Neutrophil (primary cell): Measurements from ENCODE around the gene NPAS3.

Experiments used
- H3K27ac ChIP-seq: fragments of 200-600 bp; sonication (generic); 2 replicates; pipeline ENCODE4 v1.5.1; 2016; ENCODE audit warnings: mild to moderate bottlenecking, moderate library complexity
- H3K27me3 ChIP-seq: fragments of 200-600 bp; sonication (generic); 2 replicates; pipeline ENCODE4 v1.6.0; 2016; ENCODE audit warnings: mild to moderate bottlenecking
- H3K36me3 ChIP-seq: fragments of 200-600 bp; sonication (generic); 2 replicates; pipeline ENCODE4 v1.5.1; 2017
- H3K4me1 ChIP-seq, 2 experiments: fragments of 200-600 bp in 1 of 2; sonication (generic) in 1 of 2; 1 replicate in 1 of 2; 2 replicates in 1 of 2; pipeline versions ENCODE4 v1.5.1 to v1.6.1; 2013 to 2016; ENCODE audit warnings: low read depth in 1 of 2, low read length in 1 of 2, mild to moderate bottlenecking in 1 of 2, moderate library complexity in 1 of 2; ENCODE audit not compliant: control insufficient read depth in 1 of 2, insufficient read depth in 1 of 2
- H3K4me3 ChIP-seq, 2 experiments: fragments of 200-600 bp in 1 of 2; sonication (generic) in 1 of 2; 1 replicate in 1 of 2; 2 replicates in 1 of 2; pipeline ENCODE4 v1.5.1; 2013 to 2016; ENCODE audit warnings: low read depth in 1 of 2, low read length in 1 of 2, mild to moderate bottlenecking in 1 of 2, moderate library complexity in 1 of 2
- H3K9me3 ChIP-seq: fragments of 200-600 bp; sonication (generic); 2 replicates; pipeline ENCODE4 v1.5.1; 2016
- TF ChIP-seq, protein P1 (sequence below): fragments of 200-600 bp; sonication (generic); IDR thresholded peaks from 2 replicates; pipeline ENCODE4 v1.5.1; 2016; ENCODE audit warnings: antibody characterized with exemption

Gene NPAS3

DNA sequence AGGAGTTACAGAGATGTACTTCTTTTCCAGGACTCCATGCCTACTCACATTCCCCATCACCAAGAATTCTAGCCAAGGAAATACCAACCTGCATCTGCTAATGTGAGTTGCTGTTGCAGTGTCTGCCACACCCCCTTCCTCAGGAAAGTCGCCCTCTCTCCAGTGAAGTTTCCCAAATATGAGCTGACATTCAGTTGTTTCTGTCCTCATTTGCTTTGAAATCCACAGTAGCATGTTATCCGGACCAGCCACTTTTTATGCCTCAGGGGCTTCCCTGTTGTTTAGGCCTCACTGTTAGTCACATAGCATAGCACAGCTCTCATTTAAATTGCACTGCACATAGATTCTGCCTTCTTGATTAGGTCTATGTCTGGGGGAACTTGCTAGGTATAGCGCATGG lies 799.8 kb downstream of the NPAS3 start:
- no peak overlapping the region for H3K4me3 ChIP-seq
- H3K36me3 ChIP-seq = no peaks in the 10 kb centered on the region
- no peak overlapping the region for H3K27ac ChIP-seq
- H3K27me3 ChIP-seq = no peaks in the 10 kb centered on the region
- TF ChIP-seq, protein P1, sequence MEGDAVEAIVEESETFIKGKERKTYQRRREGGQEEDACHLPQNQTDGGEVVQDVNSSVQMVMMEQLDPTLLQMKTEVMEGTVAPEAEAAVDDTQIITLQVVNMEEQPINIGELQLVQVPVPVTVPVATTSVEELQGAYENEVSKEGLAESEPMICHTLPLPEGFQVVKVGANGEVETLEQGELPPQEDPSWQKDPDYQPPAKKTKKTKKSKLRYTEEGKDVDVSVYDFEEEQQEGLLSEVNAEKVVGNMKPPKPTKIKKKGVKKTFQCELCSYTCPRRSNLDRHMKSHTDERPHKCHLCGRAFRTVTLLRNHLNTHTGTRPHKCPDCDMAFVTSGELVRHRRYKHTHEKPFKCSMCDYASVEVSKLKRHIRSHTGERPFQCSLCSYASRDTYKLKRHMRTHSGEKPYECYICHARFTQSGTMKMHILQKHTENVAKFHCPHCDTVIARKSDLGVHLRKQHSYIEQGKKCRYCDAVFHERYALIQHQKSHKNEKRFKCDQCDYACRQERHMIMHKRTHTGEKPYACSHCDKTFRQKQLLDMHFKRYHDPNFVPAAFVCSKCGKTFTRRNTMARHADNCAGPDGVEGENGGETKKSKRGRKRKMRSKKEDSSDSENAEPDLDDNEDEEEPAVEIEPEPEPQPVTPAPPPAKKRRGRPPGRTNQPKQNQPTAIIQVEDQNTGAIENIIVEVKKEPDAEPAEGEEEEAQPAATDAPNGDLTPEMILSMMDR = no peak
- no peaks in the 10 kb centered on the region for H3K4me1 ChIP-seq
- no peaks in the 10 kb centered on the region for H3K9me3 ChIP-seq

DNA sequence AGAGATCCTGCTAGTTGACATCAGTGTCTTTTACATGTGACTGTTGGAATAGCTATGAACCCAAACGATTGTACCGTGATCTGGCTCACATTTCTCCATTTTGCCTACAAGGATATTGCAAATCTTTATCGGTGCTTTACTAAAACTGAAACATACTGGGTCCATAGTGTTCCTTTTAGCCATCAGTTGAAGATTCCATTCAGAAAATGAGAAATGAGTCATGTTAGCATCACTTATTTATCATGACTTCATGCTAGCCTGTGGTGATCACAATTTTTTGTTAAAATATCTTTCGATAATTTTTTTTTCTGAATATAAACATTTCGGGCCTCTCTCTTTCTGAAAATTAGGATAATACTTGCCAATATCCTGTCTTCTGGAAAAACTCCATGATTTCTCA lies 801.9 kb downstream of the NPAS3 start:
- Histone ChIP-seq H3K9me3 (no peaks in the 10 kb centered on the region), H3K4me1 (no peaks in the 10 kb centered on the region), H3K4me3 (no peak overlapping the region), H3K27me3 (no peaks in the 10 kb centered on the region), H3K36me3 (no peaks in the 10 kb centered on the region), H3K27ac (no peak overlapping the region)
- TF ChIP-seq, protein P1 = no peak

DNA sequence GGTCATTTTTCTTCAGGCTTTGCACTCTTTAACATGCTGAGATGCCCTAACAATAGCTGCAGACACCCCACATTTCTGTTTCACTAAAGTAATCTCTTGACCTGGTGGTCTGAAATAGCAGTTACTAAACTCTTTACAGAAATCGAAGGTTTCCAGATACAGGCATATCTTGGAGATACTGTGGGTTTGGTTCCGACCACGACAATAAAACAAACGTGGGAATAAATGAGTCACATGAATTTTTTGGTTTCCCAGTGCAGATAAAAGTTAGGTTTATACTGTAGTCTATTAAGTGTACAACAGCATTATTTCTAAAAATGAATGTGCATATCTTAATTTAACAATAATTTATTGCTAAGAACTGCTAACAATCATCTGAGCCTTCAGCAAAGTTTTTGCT lies 803.5 kb downstream of the NPAS3 start:
- H3K36me3 ChIP-seq = no peaks in the 10 kb centered on the region
- no peaks in the 10 kb centered on the region for H3K4me1 ChIP-seq
- no peak overlapping the region for H3K27ac ChIP-seq
- no peaks in the 10 kb centered on the region for H3K9me3 ChIP-seq
- H3K4me3 ChIP-seq = no peak overlapping the region
- no peaks in the 10 kb centered on the region for H3K27me3 ChIP-seq
- TF ChIP-seq, protein P1 = no peak

DNA sequence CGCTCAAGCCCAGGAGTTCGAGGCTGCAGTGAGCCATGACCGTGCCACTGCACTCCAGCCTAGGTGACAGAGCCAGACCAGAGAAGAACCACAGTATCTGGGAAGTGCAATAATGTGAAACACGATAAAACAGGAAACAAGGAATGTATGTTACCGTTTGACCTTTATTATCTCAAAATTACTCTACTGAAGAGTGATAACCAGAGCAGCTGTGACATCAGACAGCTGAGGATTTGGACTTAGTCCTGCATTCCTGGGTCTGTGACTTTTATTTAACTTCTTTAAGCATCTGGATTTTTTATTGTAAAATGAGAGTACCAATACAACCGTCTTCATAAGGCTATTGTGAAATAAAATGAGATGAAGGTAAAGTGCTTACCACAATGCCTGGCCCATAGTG lies 806.5 kb downstream of the NPAS3 start:
- Histone ChIP-seq H3K4me1 (no peaks in the 10 kb centered on the region), H3K27ac (no peak overlapping the region), H3K27me3 (no peaks in the 10 kb centered on the region), H3K36me3 (no peaks in the 10 kb centered on the region), H3K4me3 (no peak overlapping the region), H3K9me3 (no peaks in the 10 kb centered on the region)
- TF ChIP-seq, protein P1 = no peak

DNA sequence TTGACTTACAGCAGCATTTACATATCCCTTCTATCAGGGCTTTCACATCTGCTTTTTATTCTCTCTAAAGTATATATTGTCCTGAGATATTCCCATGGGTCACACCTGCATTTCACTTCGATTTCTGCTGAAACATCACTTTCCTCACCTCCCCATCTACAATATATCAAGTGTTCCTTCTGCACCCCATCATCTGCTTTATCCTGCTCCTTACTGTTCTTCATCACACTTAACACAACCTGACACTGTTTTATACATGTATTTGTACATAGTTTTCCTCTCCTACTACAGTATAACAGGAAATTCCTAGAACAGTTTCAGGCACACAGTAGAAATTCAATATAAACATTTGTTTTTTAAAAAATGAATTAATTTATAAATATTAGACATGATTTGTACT lies 809.1 kb downstream of the NPAS3 start:
- Histone ChIP-seq H3K27me3 (no peaks in the 10 kb centered on the region), H3K4me1 (no peaks in the 10 kb centered on the region), H3K36me3 (no peaks in the 10 kb centered on the region), H3K4me3 (no peak overlapping the region), H3K27ac (no peak overlapping the region), H3K9me3 (no peaks in the 10 kb centered on the region)
- TF ChIP-seq, protein P1 = no peak

DNA sequence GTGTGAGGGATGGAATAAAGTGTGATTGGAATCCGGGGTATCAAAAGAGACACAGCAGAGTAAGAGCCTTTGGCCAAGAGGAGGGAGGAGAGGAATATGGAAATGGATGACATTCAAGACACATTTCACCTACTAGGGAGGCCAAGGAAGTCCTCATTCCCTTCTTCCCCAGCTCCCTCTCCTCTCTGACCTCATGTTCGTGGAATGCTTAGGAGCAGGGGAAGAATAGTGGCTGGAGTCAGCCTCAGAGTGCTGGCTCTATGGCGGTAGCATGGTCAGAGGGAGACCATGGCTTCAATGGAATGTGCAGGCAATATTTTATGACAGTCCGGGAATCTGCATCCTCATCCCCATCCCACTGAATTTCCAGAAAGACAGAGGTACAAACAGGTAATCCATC lies 815.6 kb downstream of the NPAS3 start:
- Histone ChIP-seq H3K27ac (no peak overlapping the region), H3K4me1 (no peaks in the 10 kb centered on the region), H3K4me3 (no peak overlapping the region), H3K9me3 (no peaks in the 10 kb centered on the region), H3K36me3 (no peaks in the 10 kb centered on the region), H3K27me3 (no peaks in the 10 kb centered on the region)
- TF ChIP-seq, protein P1 = no peak
